ENCODE results near the gene DNAJC4.

DNA sequence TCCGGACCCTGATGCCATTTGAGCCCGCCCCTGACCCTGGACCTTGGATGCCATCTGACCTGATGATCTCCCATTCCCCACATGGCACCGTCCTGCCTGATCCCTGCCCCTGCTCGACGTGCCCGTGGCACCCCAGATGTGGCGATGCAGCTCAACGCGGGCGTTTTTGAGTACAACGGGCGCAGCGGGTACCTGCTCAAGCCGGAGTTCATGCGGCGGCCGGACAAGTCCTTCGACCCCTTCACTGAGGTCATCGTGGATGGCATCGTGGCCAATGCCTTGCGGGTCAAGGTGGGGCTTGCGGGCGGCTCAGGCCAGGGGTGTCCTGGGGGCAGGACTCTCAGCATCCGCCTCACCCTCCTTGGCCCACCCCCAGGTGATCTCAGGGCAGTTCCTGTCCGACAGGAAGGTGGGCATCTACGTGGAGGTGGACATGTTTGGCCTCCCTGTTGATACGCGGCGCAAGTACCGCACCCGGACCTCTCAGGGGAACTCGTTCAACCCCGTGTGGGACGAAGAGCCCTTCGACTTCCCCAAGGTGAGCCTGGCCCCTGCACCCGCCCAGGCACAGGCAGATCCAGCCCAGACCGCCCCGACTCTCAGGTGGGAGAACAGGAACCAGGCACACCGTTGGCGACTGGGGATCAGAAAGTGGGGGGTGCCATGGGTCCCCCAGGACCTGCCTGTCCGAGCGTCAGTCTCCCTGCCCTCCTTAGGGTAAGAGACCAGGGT lies 32.1 kb downstream of the DNAJC4 start:
- TF ChIP-seq, protein P1, sequence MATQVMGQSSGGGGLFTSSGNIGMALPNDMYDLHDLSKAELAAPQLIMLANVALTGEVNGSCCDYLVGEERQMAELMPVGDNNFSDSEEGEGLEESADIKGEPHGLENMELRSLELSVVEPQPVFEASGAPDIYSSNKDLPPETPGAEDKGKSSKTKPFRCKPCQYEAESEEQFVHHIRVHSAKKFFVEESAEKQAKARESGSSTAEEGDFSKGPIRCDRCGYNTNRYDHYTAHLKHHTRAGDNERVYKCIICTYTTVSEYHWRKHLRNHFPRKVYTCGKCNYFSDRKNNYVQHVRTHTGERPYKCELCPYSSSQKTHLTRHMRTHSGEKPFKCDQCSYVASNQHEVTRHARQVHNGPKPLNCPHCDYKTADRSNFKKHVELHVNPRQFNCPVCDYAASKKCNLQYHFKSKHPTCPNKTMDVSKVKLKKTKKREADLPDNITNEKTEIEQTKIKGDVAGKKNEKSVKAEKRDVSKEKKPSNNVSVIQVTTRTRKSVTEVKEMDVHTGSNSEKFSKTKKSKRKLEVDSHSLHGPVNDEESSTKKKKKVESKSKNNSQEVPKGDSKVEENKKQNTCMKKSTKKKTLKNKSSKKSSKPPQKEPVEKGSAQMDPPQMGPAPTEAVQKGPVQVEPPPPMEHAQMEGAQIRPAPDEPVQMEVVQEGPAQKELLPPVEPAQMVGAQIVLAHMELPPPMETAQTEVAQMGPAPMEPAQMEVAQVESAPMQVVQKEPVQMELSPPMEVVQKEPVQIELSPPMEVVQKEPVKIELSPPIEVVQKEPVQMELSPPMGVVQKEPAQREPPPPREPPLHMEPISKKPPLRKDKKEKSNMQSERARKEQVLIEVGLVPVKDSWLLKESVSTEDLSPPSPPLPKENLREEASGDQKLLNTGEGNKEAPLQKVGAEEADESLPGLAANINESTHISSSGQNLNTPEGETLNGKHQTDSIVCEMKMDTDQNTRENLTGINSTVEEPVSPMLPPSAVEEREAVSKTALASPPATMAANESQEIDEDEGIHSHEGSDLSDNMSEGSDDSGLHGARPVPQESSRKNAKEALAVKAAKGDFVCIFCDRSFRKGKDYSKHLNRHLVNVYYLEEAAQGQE (IDR thresholded peaks at IDR 0.05; ENCODE audit: insufficient read depth in 1 of 2, low read depth in 2 of 2, low read length in 2 of 2): no peak
- no peak for TF ChIP-seq POLR2AphosphoS5 (IDR thresholded peaks at IDR 0.05; ENCODE audit: low read depth, low read length)
